Endothelial cell (in vitro differentiated cells): ENCODE results near the gene TSEN54. TPM values are rescaled to one million over a fixed set of nuclear protein-coding genes. Genes with fewer than 3 reads are reported as not detected.

Experiments used
- DNase-seq: peaks from one replicate; pipeline ENCODE4 v3.0.0; 2021; ENCODE audit warnings: low spot score
- H3K27ac Mint-ChIP-seq: one replicate; pipeline ENCODE4 v1.8.0; 2021; ENCODE audit warnings: mixed read lengths, inconsistent platforms; ENCODE audit not compliant: unreplicated experiment
- H3K27me3 Mint-ChIP-seq: one replicate; pipeline ENCODE4 v1.8.0; 2021; ENCODE audit warnings: mild to moderate bottlenecking, moderate library complexity, mixed read lengths, inconsistent platforms; ENCODE audit not compliant: unreplicated experiment
- H3K36me3 Mint-ChIP-seq: one replicate; pipeline ENCODE4 v1.8.0; 2021; ENCODE audit warnings: mild to moderate bottlenecking, low read depth, mixed read lengths, inconsistent platforms; ENCODE audit not compliant: unreplicated experiment
- H3K4me1 Mint-ChIP-seq: one replicate; pipeline ENCODE4 v1.8.0; 2021; ENCODE audit warnings: mild to moderate bottlenecking, mixed read lengths, inconsistent platforms; ENCODE audit not compliant: unreplicated experiment
- H3K4me3 Mint-ChIP-seq: one replicate; pipeline ENCODE4 v1.8.0; 2021; ENCODE audit warnings: mild to moderate bottlenecking, mixed read lengths, inconsistent platforms; ENCODE audit not compliant: unreplicated experiment
- H3K9me3 Mint-ChIP-seq: one replicate; pipeline ENCODE4 v1.8.0; 2021; ENCODE audit warnings: mixed read lengths, inconsistent platforms; ENCODE audit not compliant: unreplicated experiment
- total RNA-seq: library from RNA; stranded (reverse); fragmentation: NEBNext Ultra II Directional; extraction: Animal tissue kit (Norgen Biotek cat#: 25700); gene quantifications from one replicate; pipeline ENCODE4 v1.2.1, GENCODE V29; 2021; ENCODE audit not compliant: unreplicated experiment
- TF ChIP-seq, protein P1 (sequence below): fragments of 200-600 bp; sonication (generic); IDR thresholded peaks from one replicate; pipeline ENCODE4 v1.5.0; 2021; ENCODE audit warnings: antibody characterized with exemption; ENCODE audit not compliant: unreplicated experiment

The TSEN54 gene
- total RNA-seq, 1 donor from 2014 or later: 18.8 TPM

DNA sequence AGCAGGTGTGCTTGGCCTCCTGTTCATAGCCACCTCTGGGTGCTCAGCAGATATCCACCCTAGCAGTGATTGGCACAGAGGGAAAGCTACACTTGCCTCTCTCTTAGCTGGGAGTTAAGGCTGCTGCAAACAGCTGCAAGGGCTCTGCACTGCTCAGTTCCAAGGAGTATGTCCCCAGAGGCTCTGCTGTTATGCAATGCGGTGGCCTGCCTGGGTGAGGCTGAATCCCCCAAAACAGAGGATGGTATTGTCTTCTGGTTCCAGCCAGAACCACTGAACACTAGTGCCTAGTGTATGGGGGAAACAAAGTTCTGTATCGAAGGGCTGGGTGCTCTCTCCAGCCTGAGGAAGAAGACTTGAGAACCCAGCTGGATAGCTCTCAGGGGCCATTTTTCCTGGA, 43.1 kb upstream of the TSEN54 start:
- Mint-ChIP-seq H3K9me3 (no peaks in the 10 kb centered on the region), H3K36me3 (peaks cover 14% of the 10 kb centered on the region), H3K27ac (no peak overlapping the region), H3K4me1 (peaks cover 25% of the 10 kb centered on the region), H3K4me3 (peak overlapping the region; percentile 0), H3K27me3 (no peaks in the 10 kb centered on the region)
- DNase-seq: no peak
- TF ChIP-seq, protein P1, sequence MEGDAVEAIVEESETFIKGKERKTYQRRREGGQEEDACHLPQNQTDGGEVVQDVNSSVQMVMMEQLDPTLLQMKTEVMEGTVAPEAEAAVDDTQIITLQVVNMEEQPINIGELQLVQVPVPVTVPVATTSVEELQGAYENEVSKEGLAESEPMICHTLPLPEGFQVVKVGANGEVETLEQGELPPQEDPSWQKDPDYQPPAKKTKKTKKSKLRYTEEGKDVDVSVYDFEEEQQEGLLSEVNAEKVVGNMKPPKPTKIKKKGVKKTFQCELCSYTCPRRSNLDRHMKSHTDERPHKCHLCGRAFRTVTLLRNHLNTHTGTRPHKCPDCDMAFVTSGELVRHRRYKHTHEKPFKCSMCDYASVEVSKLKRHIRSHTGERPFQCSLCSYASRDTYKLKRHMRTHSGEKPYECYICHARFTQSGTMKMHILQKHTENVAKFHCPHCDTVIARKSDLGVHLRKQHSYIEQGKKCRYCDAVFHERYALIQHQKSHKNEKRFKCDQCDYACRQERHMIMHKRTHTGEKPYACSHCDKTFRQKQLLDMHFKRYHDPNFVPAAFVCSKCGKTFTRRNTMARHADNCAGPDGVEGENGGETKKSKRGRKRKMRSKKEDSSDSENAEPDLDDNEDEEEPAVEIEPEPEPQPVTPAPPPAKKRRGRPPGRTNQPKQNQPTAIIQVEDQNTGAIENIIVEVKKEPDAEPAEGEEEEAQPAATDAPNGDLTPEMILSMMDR: no peak

DNA sequence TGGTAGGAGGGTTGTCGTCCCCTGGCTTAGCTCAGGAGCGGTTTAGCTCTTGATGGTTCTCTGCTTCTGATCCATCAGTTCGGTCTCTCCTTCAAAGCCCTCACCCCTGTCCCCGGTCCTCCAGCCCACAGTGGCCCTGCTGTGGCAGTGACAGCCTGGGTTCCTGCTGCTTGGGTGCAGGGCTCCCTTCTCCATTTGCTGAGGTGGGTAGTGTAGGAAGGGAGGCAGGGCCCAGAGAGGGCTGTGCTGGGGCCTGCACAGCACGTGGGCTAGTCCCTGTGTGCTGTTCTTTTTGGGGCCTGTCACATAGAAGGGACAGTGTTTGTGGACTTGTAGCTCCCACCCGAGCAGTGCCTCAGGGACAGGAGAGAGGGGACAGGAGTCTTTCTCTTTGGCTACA, 41.6 kb upstream of the TSEN54 start:
- Mint-ChIP-seq H3K4me3 (peak overlapping the region; percentile 65), H3K4me1 (peaks cover 32% of the 10 kb centered on the region), H3K27ac (no peak overlapping the region), H3K27me3 (no peaks in the 10 kb centered on the region), H3K9me3 (no peaks in the 10 kb centered on the region), H3K36me3 (peaks cover 14% of the 10 kb centered on the region)
- TF ChIP-seq, protein P1: no peak
- DNase-seq: no peak

DNA sequence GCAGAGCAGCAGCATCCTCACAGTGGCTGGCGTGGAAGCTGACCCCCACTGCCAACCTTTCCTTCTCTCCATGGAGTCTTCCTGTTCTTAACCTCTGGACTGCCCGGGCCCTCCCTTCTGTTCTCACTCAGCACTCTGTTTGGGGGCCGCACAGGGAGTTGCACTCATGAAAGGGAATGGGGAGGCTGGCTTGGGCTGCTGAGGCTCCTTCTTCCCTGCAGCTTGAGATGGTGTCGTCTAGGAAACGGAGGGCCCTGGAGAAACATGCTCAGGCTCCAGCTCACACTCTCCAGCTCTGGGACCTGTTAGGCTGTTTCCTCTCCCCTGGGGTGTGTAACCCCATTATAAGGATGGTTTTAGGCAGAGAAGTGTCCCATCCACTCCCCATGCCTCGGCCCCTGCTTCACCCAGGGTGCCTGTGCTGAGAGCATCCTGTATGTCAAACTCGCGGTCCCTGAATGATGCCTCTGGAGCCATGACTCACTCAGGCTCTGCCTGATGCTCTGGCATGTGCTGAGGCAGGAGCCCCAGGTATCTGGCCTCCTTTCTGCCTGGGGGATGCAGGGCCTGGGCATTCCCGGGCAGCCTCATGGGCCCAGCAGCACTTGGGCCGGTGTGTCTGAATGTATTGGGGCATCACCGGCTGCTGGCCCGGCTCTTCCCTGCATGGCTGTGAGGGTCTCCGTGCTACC, 41.0 kb upstream of the TSEN54 start:
- peaks cover 14% of the 10 kb centered on the region for H3K36me3 Mint-ChIP-seq
- TF ChIP-seq, protein P1: no peak
- DNase-seq: no peak
- no peaks in the 10 kb centered on the region for H3K27me3 Mint-ChIP-seq
- no peaks in the 10 kb centered on the region for H3K9me3 Mint-ChIP-seq
- no peak overlapping the region for H3K27ac Mint-ChIP-seq
- H3K4me1 Mint-ChIP-seq: peaks cover 32% of the 10 kb centered on the region
- H3K4me3 Mint-ChIP-seq: no peak overlapping the region

DNA sequence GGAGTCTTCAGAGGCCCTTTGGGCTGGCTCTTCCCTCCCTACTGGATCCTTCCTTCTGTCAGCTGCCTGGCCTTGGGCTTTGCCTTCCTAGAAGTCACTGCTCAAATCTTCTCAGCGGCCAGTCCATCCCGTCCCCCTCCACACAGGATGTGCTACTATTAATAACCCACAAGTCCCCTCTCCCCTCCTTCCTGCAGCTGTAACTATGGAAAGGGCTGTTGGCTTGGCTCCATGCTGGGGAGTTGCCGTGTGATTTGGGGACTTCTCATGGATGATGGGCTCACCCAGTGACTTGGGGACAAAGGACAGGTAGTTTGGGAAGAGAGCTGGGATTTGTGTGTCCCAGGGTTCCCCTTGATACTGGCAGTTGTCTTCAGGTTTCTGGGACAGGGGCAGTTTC, 40.5 kb upstream of the TSEN54 start:
- Mint-ChIP-seq H3K9me3 (no peaks in the 10 kb centered on the region), H3K4me1 (peaks cover 36% of the 10 kb centered on the region), H3K27ac (no peak overlapping the region), H3K27me3 (no peaks in the 10 kb centered on the region), H3K36me3 (peaks cover 14% of the 10 kb centered on the region), H3K4me3 (no peak overlapping the region)
- DNase-seq: no peak
- TF ChIP-seq, protein P1: no peak

DNA sequence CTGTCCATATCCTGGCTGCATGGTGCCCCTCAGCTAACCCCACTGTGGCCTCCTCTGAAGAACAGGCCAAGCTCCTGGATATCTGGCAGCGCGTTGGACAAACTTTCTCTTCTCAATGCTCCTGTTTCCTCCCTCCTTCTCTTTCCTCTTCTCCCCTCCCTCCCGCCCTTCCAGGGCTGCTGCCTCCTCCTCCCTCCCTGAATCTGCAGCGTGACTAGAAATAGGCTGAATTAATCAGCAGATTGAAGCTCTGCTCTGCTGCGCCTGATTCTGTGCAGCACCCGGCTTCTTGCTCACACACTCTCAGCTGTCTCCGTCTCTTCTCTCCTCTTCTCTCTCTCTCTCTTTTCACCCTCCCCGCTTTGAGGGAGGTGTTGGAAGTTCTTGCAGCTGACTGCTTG, 40.1 kb upstream of the TSEN54 start:
- Mint-ChIP-seq H3K4me1 (peaks cover 40% of the 10 kb centered on the region), H3K4me3 (peak overlapping the region; percentile 72)
- DNase-seq: no peak

More for the DNA sequence above, 40.1 kb upstream of the TSEN54 start:
- Mint-ChIP-seq H3K27me3 (no peaks in the 10 kb centered on the region), H3K36me3 (peaks cover 14% of the 10 kb centered on the region), H3K27ac (no peak overlapping the region), H3K9me3 (no peaks in the 10 kb centered on the region)
- TF ChIP-seq, protein P1: no peak
